Stimulated activated naive CD4-positive, alpha-beta T cell (primary cell): Measurements from ENCODE around the gene CRIP1.
A peak's percentile ranks its signal among the peaks of the same experiment; 100 is the strongest.

ENCODE experiments used
- DNase-seq, 6 experiments: peaks; one replicate each; lab custom pipeline; 2025; lab: John Stamatoyannopoulos, UW

The CRIP1 gene

GRCh38 chr14:105486163-105486973, at the start of gene CRIP1:
CRIP1 (plus strand) TSS chr14:105486886; CDS start chr14:105487260, 374 bp downstream.
- peak in 1 of 6 experiments; percentile 31 for DNase-seq

GRCh38 chr14:105436891-105437722, 49.6 kb upstream of the CRIP1 start:
- DNase-seq = no peak

- DNase-seq = no peak
These were observed 48.8 kb upstream of the CRIP1 start for GRCh38 chr14:105437723-105438500.

GRCh38 chr14:105439179-105439578, 47.5 kb upstream of the CRIP1 start:
- no peak for DNase-seq

- DNase-seq = no peak
These were observed 46.8 kb upstream of the CRIP1 start for GRCh38 chr14:105439710-105440553.

GRCh38 chr14:105440554-105440900, 46.2 kb upstream of the CRIP1 start:
- DNase-seq = no peak

- DNase-seq = no peak
These were observed 45.7 kb upstream of the CRIP1 start for GRCh38 chr14:105440992-105441391.

GRCh38 chr14:105442125-105442524, 44.6 kb upstream of the CRIP1 start:
- DNase-seq = no peak

GRCh38 chr14:105442834-105443233, 43.9 kb upstream of the CRIP1 start:
- DNase-seq = no peak

- no peak for DNase-seq
These were observed 41.8 kb upstream of the CRIP1 start for GRCh38 chr14:105444859-105445258.

- DNase-seq = no peak
These were observed 41.4 kb upstream of the CRIP1 start for GRCh38 chr14:105445290-105445689.

GRCh38 chr14:105445901-105446845, 40.5 kb upstream of the CRIP1 start:
- DNase-seq = no peak

- no peak for DNase-seq
These were observed 39.7 kb upstream of the CRIP1 start for GRCh38 chr14:105446971-105447370.

- no peak for DNase-seq
These were observed 38.7 kb upstream of the CRIP1 start for GRCh38 chr14:105447651-105448640.

- peak; percentile 17 to 64 (median 54) for DNase-seq
These were observed 38.0 kb upstream of the CRIP1 start for GRCh38 chr14:105448706-105449111.

- DNase-seq = no peak
These were observed 37.2 kb upstream of the CRIP1 start for GRCh38 chr14:105449276-105450122.

- no peak for DNase-seq
These were observed 36.6 kb upstream of the CRIP1 start for GRCh38 chr14:105450123-105450505.
